BJ (cell line): ENCODE results near the gene FXYD5. TPM values are rescaled to one million over a fixed set of nuclear protein-coding genes. Genes with fewer than 3 reads are reported as not detected.

Source experiments
- CTCF ChIA-PET: fragments of 350-600 bp; formaldehyde crosslinking; extraction: SDS; loops from one replicate; lab custom pipeline; 2021; ENCODE audit warnings: antibody characterized with exemption, inconsistent platforms; lab: Yijun Ruan, JAX
- POLR2A ChIA-PET: fragments of 300-600 bp; sonication (Branson Sonifier 250); formaldehyde crosslinking; extraction: SDS; loops from one replicate; lab custom pipeline; 2021; ENCODE audit warnings: antibody characterized with exemption; lab: Charles Lee
- DNase-seq: peaks from one replicate; pipeline ENCODE4 v3.0.0-alpha.2; 2011; ENCODE audit warnings: low read depth
- H3K27me3 ChIP-seq: 2 replicates; pipeline ENCODE4 v1.6.0; 2011; ENCODE audit warnings: low read length; ENCODE audit not compliant: control insufficient read depth, insufficient read depth
- H3K36me3 ChIP-seq: 2 replicates; pipeline ENCODE4 v1.5.1; 2011; ENCODE audit warnings: low read length; ENCODE audit not compliant: control insufficient read depth, insufficient read depth
- H3K4me3 ChIP-seq: 2 replicates; pipeline ENCODE4 v1.5.1; 2011; ENCODE audit warnings: low read depth, mild to moderate bottlenecking, control low read depth, low read length
- polyA plus RNA-seq: library from polyadenylated mRNA; depleted of rRNA; stranded (reverse); fragments of >200 nt; gene quantifications from 2 replicates; pipeline ENCODE4 v1.2.3, GENCODE V29; 2011
- TF ChIP-seq, protein P1 (sequence below): IDR thresholded peaks from 2 replicates; pipeline ENCODE4 v1.5.1; 2011; ENCODE audit warnings: low read depth, mild to moderate bottlenecking, control low read depth, inconsistent platforms, low read length, moderate library complexity; ENCODE audit not compliant: insufficient read depth

FXYD5 gene
- polyA plus RNA-seq, 1 experiment = 332 TPM

DNA sequence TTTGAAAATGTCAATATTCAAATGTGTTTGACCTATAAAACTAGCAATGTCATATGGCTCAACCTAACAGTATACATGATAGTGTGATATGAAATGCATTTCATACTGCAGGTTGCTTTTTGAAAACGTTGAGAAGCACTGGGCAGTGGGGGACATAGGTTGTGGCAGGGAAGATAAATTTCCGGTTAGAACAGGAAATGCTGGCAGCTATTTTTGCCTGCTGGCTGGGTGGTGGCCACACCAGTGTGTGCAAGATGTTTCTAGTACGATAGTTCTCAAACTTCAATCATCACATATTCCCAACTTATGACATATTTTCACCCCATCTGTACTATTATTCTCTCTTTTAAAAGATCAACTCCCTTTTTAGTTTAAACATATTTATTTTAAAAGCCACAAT lies 17.2 kb downstream of the FXYD5 start:
- H3K4me3 ChIP-seq = no peak overlapping the region
- TF ChIP-seq, protein P1, sequence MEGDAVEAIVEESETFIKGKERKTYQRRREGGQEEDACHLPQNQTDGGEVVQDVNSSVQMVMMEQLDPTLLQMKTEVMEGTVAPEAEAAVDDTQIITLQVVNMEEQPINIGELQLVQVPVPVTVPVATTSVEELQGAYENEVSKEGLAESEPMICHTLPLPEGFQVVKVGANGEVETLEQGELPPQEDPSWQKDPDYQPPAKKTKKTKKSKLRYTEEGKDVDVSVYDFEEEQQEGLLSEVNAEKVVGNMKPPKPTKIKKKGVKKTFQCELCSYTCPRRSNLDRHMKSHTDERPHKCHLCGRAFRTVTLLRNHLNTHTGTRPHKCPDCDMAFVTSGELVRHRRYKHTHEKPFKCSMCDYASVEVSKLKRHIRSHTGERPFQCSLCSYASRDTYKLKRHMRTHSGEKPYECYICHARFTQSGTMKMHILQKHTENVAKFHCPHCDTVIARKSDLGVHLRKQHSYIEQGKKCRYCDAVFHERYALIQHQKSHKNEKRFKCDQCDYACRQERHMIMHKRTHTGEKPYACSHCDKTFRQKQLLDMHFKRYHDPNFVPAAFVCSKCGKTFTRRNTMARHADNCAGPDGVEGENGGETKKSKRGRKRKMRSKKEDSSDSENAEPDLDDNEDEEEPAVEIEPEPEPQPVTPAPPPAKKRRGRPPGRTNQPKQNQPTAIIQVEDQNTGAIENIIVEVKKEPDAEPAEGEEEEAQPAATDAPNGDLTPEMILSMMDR = no peak
- no peak for DNase-seq
- CTCF ChIA-PET = no interaction called here
- no peaks in the 10 kb centered on the region for H3K27me3 ChIP-seq
- peaks cover 6% of the 10 kb centered on the region for H3K36me3 ChIP-seq
- POLR2A ChIA-PET = no interaction called here

DNA sequence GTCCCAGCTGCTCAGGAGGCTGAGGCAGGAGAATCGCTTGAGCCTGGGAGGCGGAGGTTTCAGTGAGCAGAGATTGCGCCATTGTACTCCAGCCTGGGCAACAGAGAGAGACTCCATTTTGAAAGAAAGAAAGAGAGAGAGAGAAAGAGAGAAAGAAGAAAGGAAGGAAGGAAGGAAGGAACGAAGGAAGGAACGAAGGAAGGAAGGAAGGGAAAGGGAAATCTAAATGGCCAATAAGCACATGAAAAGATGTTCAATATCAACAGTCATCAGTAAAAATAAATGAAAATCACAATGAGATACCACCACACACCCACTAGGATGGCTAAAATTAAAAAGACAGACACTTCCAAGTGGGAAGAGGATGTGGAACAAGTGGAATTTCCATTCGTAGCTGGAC lies 19.7 kb downstream of the FXYD5 start:
- H3K36me3 ChIP-seq = peaks cover 2% of the 10 kb centered on the region; the same call in 1 of the 2 replicates
- ChIA-PET CTCF (no interaction called here), POLR2A (no interaction called here)
- H3K4me3 ChIP-seq = no peak overlapping the region
- H3K27me3 ChIP-seq = no peaks in the 10 kb centered on the region
- TF ChIP-seq, protein P1 = no peak
- DNase-seq = no peak

DNA sequence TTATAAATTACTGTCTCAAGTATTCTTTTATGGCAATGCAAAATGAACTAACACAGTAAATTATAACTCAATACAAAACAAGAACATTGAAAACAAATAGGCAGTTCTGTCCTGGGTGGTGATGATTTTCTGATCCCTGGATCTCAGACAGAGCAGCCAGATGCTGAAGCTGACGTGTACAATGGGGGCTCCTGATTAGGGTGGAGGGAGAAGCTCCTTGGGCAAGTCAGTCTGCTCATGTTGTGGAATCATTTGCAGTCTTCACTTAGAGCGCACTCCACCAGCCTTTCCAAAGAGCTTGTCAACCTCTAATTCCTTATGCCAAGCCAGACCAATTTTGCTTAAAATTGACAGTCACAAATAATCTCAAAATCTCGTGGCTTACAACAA lies 21.6 kb downstream of the FXYD5 start:
- no peak for DNase-seq
- Histone ChIP-seq H3K36me3 (no peaks in the 10 kb centered on the region), H3K4me3 (no peak overlapping the region), H3K27me3 (no peaks in the 10 kb centered on the region; the same call in 1 of the 2 replicates)
- CTCF ChIA-PET = no interaction called here
- POLR2A ChIA-PET = no interaction called here
- TF ChIP-seq, protein P1 = no peak

- POLR2A ChIA-PET = no interaction called here
- H3K36me3 ChIP-seq = no peaks in the 10 kb centered on the region
- TF ChIP-seq, protein P1 = no peak
- no peak overlapping the region for H3K4me3 ChIP-seq
- DNase-seq = no peak
- peaks cover 4% of the 10 kb centered on the region; the same call in 1 of the 2 replicates for H3K27me3 ChIP-seq
- CTCF ChIA-PET = interaction anchor here (1.4 kb wide), 1 partner anchor 24 kb away, joined by 5 read pairs; no protein-coding TSS in a partner anchor
These were observed 23.1 kb downstream of the FXYD5 start for GRCh38 chr19:35177377-35178274.

GRCh38 chr19:35178701-35179100 lies 24.2 kb downstream of the FXYD5 start:
- ChIA-PET POLR2A (no interaction called here), CTCF (no interaction called here)
- no peak for DNase-seq
- TF ChIP-seq, protein P1 = no peak
- peaks cover 4% of the 10 kb centered on the region; the same call in 1 of the 2 replicates for H3K27me3 ChIP-seq
- no peak overlapping the region for H3K4me3 ChIP-seq
- no peaks in the 10 kb centered on the region for H3K36me3 ChIP-seq
